Measurements from ENCODE around the gene DCUN1D4. TPM values are rescaled to one million over a fixed set of nuclear protein-coding genes. Genes with fewer than 3 reads are reported as not detected.

The DCUN1D4 gene
- total RNA-seq, 1 experiment from 2014 or later = 26.2 TPM

GRCh38 chr4:51853027-51853682 is 10.2 kb downstream of the DCUN1D4 start:
- no peak for DNase-seq (ENCODE audit: low read depth)

GRCh38 chr4:51855270-51855669 is 12.3 kb downstream of the DCUN1D4 start:
- no peak for DNase-seq (ENCODE audit: low read depth)

GRCh38 chr4:51855751-51856150 is 12.8 kb downstream of the DCUN1D4 start:
- no peak for DNase-seq (ENCODE audit: low read depth)

GRCh38 chr4:51858605-51859202 is 15.8 kb downstream of the DCUN1D4 start:
- no peak for DNase-seq (ENCODE audit: low read depth)

- DNase-seq (ENCODE audit: low read depth) = no peak
Measured at GRCh38 chr4:51859476-51860031, 16.6 kb downstream of the DCUN1D4 start.

GRCh38 chr4:51862199-51862598 is 19.2 kb downstream of the DCUN1D4 start:
- DNase-seq (ENCODE audit: low read depth) = no peak

- DNase-seq (ENCODE audit: low read depth) = no peak
Measured at GRCh38 chr4:51862781-51863180, 19.8 kb downstream of the DCUN1D4 start.

GRCh38 chr4:51865717-51866116 is 22.8 kb downstream of the DCUN1D4 start:
- no peak for DNase-seq (ENCODE audit: low read depth)

GRCh38 chr4:51866835-51867234 is 23.9 kb downstream of the DCUN1D4 start:
- DNase-seq (ENCODE audit: low read depth) = no peak

- no peak for DNase-seq (ENCODE audit: low read depth)
Measured at GRCh38 chr4:51867689-51868448, 24.9 kb downstream of the DCUN1D4 start.

- no peak for DNase-seq (ENCODE audit: low read depth)
Measured at GRCh38 chr4:51868449-51868847, 25.5 kb downstream of the DCUN1D4 start.

GRCh38 chr4:51870441-51871188 is 27.7 kb downstream of the DCUN1D4 start:
- peak; percentile 73 for DNase-seq (ENCODE audit: low read depth)

GRCh38 chr4:51872283-51872997 is 29.5 kb downstream of the DCUN1D4 start:
- no peak for DNase-seq (ENCODE audit: low read depth)

GRCh38 chr4:51874551-51874950 is 31.6 kb downstream of the DCUN1D4 start:
- DNase-seq (ENCODE audit: low read depth) = no peak

- DNase-seq (ENCODE audit: low read depth) = no peak
Measured at GRCh38 chr4:51878431-51878830, 35.5 kb downstream of the DCUN1D4 start.

GRCh38 chr4:51880016-51880915 is 37.3 kb downstream of the DCUN1D4 start:
- no peak for DNase-seq (ENCODE audit: low read depth)

GRCh38 chr4:51884055-51884454 is 41.1 kb downstream of the DCUN1D4 start:
- no peak for DNase-seq (ENCODE audit: low read depth)

- DNase-seq (ENCODE audit: low read depth) = no peak
Measured at GRCh38 chr4:51884606-51885005, 41.7 kb downstream of the DCUN1D4 start.

GRCh38 chr4:51885363-51885762 is 42.4 kb downstream of the DCUN1D4 start:
- peak; percentile 27 for DNase-seq (ENCODE audit: low read depth)

- DNase-seq (ENCODE audit: low read depth) = no peak
Measured at GRCh38 chr4:51890760-51891159, 47.8 kb downstream of the DCUN1D4 start.

Measured in LHCN-M2 (cell line).